Uterus (tissue), 4 donors: ENCODE data around the gene MORC1. TPM values are rescaled to one million over a fixed set of nuclear protein-coding genes. Genes with fewer than 3 reads are reported as not detected.

Experiments used
- DNase-seq, 2 donors: peaks; one replicate each; pipeline ENCODE4 v3.0.0-alpha.2; 2019 to 2020
- H3K27ac ChIP-seq, 2 donors: fragments of 200-600 bp; sonication (generic); 1 replicate in 1 of 2; 2 replicates in 1 of 2; pipeline ENCODE4 v1.5.1; 2016 to 2018
- H3K27me3 ChIP-seq, 2 donors: fragments of 200-600 bp; sonication (generic); one replicate each; pipeline ENCODE4 v1.5.1; 2018 to 2019; ENCODE audit warnings: control low read depth in 1 of 2
- H3K36me3 ChIP-seq, 2 donors: fragments of 200-600 bp; sonication (generic); one replicate each; pipeline ENCODE4 v1.5.1; 2019; ENCODE audit warnings: control low read depth in 1 of 2
- H3K4me1 ChIP-seq, 2 donors: fragments of 200-600 bp; sonication (generic); one replicate each; pipeline ENCODE4 v1.5.1; 2018 to 2019; ENCODE audit warnings: control low read depth in 1 of 2
- H3K4me3 ChIP-seq, 2 donors: fragments of 200-600 bp; sonication (generic); 1 replicate in 1 of 2; 2 replicates in 1 of 2; pipeline ENCODE4 v1.5.1; 2018 to 2019; ENCODE audit warnings: mild to moderate bottlenecking in 1 of 2
- H3K9me3 ChIP-seq, 2 donors: fragments of 200-600 bp; sonication (generic); one replicate each; pipeline ENCODE4 v1.5.1; 2019; ENCODE audit warnings: control low read depth in 1 of 2
- CTCF ChIP-seq, 4 experiments: fragments of 200-600 bp in 2 of 4; fragments of 450-650 bp in 2 of 4; sonication (generic) in 2 of 4; IDR thresholded peaks; one replicate each; pipeline ENCODE4 v1.5.1; 2016 to 2019; ENCODE audit warnings: antibody characterized with exemption in 4 of 4, mild to moderate bottlenecking in 2 of 4, moderate library complexity in 1 of 4
- POLR2A ChIP-seq, 2 donors: fragments of 450-650 bp; IDR thresholded peaks; one replicate each; pipeline ENCODE4 v1.6.1; 2016; ENCODE audit warnings: antibody characterized with exemption in 2 of 2, mild to moderate bottlenecking in 1 of 2, moderate library complexity in 1 of 2
- intact Hi-C: fragments of 100-400 bp; cut with DNase I; formaldehyde crosslinking; loops from one replicate; pipeline ENCODE4 v1.15.1; 2023; ENCODE audit warnings: low total_unique reads
- total RNA-seq, 4 donors: library from RNA; depleted of rRNA in 3 of 4; stranded (reverse); fragments of >200 nt in 3 of 4; gene quantifications; one replicate each; pipeline versions ENCODE4 v1.1.0 to v1.2.4, GENCODE V29; 2014 to 2023
- donor health status: DM: yes; HTN: yes; CAD: no.

MORC1 gene
- total RNA-seq, 4 donors from 2014 or later = not detected

- no peaks in the 10 kb centered on the region for H3K9me3 ChIP-seq
- H3K27me3 ChIP-seq = no peaks in the 10 kb centered on the region
- no peak overlapping the region for H3K4me3 ChIP-seq
- intact Hi-C loops = no loop called here
- DNase-seq = no peak
- TF ChIP-seq POLR2A (IDR thresholded peaks at IDR 0.05) = no peak
- no peak for TF ChIP-seq CTCF (IDR thresholded peaks at IDR 0.05)
- no peak overlapping the region for H3K27ac ChIP-seq
- no peaks in the 10 kb centered on the region for H3K4me1 ChIP-seq
- no peaks in the 10 kb centered on the region for H3K36me3 ChIP-seq
These were observed 144.9 kb downstream of the MORC1 start for GRCh38 chr3:108973019-108973418.

DNA sequence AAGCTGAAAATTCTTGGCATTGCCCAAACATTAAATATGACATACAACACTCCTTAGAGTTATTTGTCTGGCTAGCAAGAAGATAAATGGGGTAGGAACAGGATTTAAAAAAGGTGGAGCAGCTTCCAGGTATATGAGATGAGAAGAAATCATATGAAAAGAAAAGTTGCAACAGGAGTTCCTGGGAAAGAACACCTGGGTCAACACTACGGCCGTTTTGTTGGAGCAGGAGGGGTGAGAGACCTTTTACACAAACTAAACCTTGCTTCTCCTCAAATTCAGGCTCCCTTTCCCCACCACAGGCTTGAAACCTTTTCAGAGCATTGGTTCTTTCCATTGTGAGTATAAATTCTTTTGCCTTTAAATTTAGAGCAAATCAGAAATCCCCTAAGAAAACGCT, 145.5 kb downstream of the MORC1 start:
- H3K27me3 ChIP-seq = no peaks in the 10 kb centered on the region
- no peak overlapping the region for H3K4me3 ChIP-seq
- no peaks in the 10 kb centered on the region for H3K36me3 ChIP-seq
- no peak for DNase-seq
- H3K4me1 ChIP-seq = no peaks in the 10 kb centered on the region
- H3K9me3 ChIP-seq = no peaks in the 10 kb centered on the region
- no peak for TF ChIP-seq POLR2A (IDR thresholded peaks at IDR 0.05)
- no peak for TF ChIP-seq CTCF (IDR thresholded peaks at IDR 0.05)
- intact Hi-C loops = no loop called here
- H3K27ac ChIP-seq = no peak overlapping the region

DNA sequence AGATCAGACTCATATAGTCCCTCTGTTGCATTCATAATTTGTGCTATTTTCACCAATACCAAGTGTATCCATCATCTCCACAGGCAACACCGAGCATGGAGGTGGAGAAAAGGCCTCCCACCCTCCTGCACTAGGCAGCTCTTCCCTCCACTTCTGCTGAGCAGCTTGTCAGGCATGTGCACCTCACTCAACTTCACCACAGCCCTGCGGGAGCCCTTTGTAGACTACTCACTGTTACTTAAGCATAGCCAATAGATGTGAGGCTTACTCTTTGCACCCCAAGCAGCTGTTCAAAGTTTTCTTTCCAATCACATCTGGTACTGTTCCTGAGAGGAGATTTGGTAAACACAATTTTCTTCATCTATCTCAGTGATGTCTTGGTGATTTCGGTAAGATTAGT, 147.4 kb downstream of the MORC1 start:
- H3K4me3 ChIP-seq = no peak overlapping the region
- intact Hi-C loops = no loop called here
- H3K27me3 ChIP-seq = no peaks in the 10 kb centered on the region
- no peaks in the 10 kb centered on the region for H3K9me3 ChIP-seq
- no peak for DNase-seq
- H3K4me1 ChIP-seq = no peaks in the 10 kb centered on the region
- no peaks in the 10 kb centered on the region for H3K36me3 ChIP-seq
- H3K27ac ChIP-seq = no peak overlapping the region
- TF ChIP-seq POLR2A (IDR thresholded peaks at IDR 0.05) (no peak), CTCF (IDR thresholded peaks at IDR 0.05) (no peak)

DNA sequence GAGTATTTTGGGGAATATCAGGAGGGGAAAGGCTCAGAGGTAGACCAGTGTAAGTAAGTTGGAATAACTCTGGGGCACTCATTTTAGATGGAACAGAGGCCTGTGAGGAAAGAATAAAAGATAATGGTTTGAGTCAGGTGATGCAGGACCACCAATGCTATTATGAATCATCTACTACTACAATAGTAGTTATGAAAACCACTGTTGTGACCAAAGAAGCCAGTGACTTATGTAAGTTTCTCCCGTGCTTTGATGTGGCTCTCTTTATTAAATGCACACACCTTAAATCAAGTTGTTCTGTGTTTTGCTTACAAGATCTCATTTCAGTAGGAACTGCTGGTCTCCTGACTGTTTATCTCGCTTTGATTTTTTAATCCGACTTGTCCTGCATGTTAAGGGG, 151.2 kb downstream of the MORC1 start:
- Histone ChIP-seq H3K36me3 (no peaks in the 10 kb centered on the region), H3K27ac (no peak overlapping the region), H3K4me1 (no peaks in the 10 kb centered on the region), H3K4me3 (no peak overlapping the region), H3K9me3 (no peaks in the 10 kb centered on the region), H3K27me3 (no peaks in the 10 kb centered on the region)
- no peak for DNase-seq
- intact Hi-C loops = no loop called here
- TF ChIP-seq CTCF (IDR thresholded peaks at IDR 0.05) (no peak), POLR2A (IDR thresholded peaks at IDR 0.05) (no peak)

DNA sequence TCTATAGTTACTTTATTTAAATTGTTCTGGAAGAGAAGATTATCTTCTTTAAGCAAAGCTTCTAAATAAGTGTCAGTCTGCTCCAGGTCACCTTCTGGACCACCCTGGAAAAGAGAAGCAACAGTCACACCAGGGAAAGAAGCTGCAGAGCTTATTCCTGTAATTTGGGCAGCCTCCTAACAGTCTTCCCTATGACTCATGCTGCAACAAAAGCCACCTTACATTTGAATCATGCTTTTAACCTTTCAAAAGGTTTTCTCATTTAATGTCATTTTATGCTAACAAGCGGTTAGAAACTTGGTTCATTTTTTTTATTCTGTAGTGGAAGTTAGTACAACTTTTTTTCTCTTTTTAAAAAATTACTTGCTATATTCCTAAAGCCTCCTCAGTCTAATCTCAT, 158.9 kb downstream of the MORC1 start:
- H3K36me3 ChIP-seq = no peaks in the 10 kb centered on the region
- H3K4me3 ChIP-seq = no peak overlapping the region
- H3K4me1 ChIP-seq = no peaks in the 10 kb centered on the region
- no peak overlapping the region for H3K27ac ChIP-seq
- no peaks in the 10 kb centered on the region for H3K27me3 ChIP-seq
- intact Hi-C loops = no loop called here
- H3K9me3 ChIP-seq = no peaks in the 10 kb centered on the region
- no peak for DNase-seq
- TF ChIP-seq CTCF (IDR thresholded peaks at IDR 0.05) = no peak
- no peak for TF ChIP-seq POLR2A (IDR thresholded peaks at IDR 0.05)
